Mesenchymal stem cell (in vitro differentiated cells and primary cell): Measurements from ENCODE around the gene PRPF31.

ENCODE experiments used
- DNase-seq: peaks from one replicate; pipeline ENCODE4 v3.0.0-alpha.2; 2013
- H2AFZ ChIP-seq: one replicate; pipeline ENCODE4 v1.6.1; 2013; ENCODE audit warnings: low read depth, mild to moderate bottlenecking, control low read depth, inconsistent platforms, low read length, moderate library complexity
- H2AK5ac ChIP-seq: 2 replicates; pipeline ENCODE4 v1.6.1; 2013; ENCODE audit warnings: low read length, moderate library complexity, mild to moderate bottlenecking, inconsistent platforms; ENCODE audit not compliant: severe bottlenecking
- H2BK120ac ChIP-seq: one replicate; pipeline ENCODE4 v1.6.1; 2013; ENCODE audit warnings: low read depth, mild to moderate bottlenecking, inconsistent platforms, low read length, moderate library complexity
- H2BK12ac ChIP-seq, 2 experiments: one replicate each; pipeline ENCODE4 v1.6.1; 2013; ENCODE audit warnings: inconsistent platforms in 2 of 2, low read length in 2 of 2, mild to moderate bottlenecking in 2 of 2, moderate library complexity in 2 of 2, control low read depth in 1 of 2
- H2BK15ac ChIP-seq: one replicate; pipeline ENCODE4 v1.6.1; 2013; ENCODE audit warnings: mild to moderate bottlenecking, low read depth, inconsistent platforms; ENCODE audit not compliant: poor library complexity, severe bottlenecking
- H2BK5ac ChIP-seq: 2 replicates; pipeline ENCODE4 v1.6.1; 2013; ENCODE audit warnings: low read depth, mild to moderate bottlenecking, low read length, control low read depth, inconsistent platforms; ENCODE audit not compliant: poor library complexity, severe bottlenecking
- H3K14ac ChIP-seq, 2 experiments: one replicate each; pipeline ENCODE4 v1.6.1; 2013; ENCODE audit warnings: inconsistent platforms in 2 of 2, low read length in 2 of 2, control low read depth in 1 of 2, mild to moderate bottlenecking in 1 of 2, moderate library complexity in 1 of 2
- H3K18ac ChIP-seq, 2 experiments: one replicate each; pipeline ENCODE4 v1.6.1; 2013; ENCODE audit warnings: inconsistent platforms in 2 of 2, low read length in 2 of 2, control low read depth in 1 of 2, low read depth in 1 of 2, mild to moderate bottlenecking in 1 of 2
- H3K23ac ChIP-seq, 2 experiments: one replicate each; pipeline ENCODE4 v1.6.1; 2013; ENCODE audit warnings: inconsistent platforms in 2 of 2, low read length in 2 of 2, mild to moderate bottlenecking in 2 of 2, moderate library complexity in 2 of 2, control low read depth in 1 of 2
- H3K27ac ChIP-seq: 2 replicates; pipeline ENCODE4 v1.5.1; 2013; ENCODE audit warnings: mild to moderate bottlenecking, moderate library complexity, low read length, control low read depth, inconsistent platforms; ENCODE audit not compliant: poor library complexity, severe bottlenecking
- H3K27me3 ChIP-seq, 2 experiments: 2 replicates each; pipeline versions ENCODE4 v1.6.1 to v1.7.0; 2013; ENCODE audit warnings: low read length in 2 of 2, mild to moderate bottlenecking in 2 of 2, moderate library complexity in 2 of 2, control low read depth in 1 of 2, inconsistent platforms in 1 of 2; ENCODE audit not compliant: control insufficient read depth in 1 of 2, insufficient read depth in 1 of 2
- H3K36me3 ChIP-seq, 2 experiments: 2 replicates each; pipeline versions ENCODE4 v1.6.1 to v1.7.0; 2013; ENCODE audit warnings: low read length in 2 of 2, control low read depth in 1 of 2, inconsistent platforms in 1 of 2, low read depth in 1 of 2, mild to moderate bottlenecking in 1 of 2; ENCODE audit not compliant: insufficient read depth in 2 of 2, control insufficient read depth in 1 of 2
- H3K4ac ChIP-seq, 2 experiments: one replicate each; pipeline ENCODE4 v1.6.1; 2013; ENCODE audit warnings: inconsistent platforms in 2 of 2, low read length in 2 of 2, mild to moderate bottlenecking in 2 of 2, moderate library complexity in 2 of 2, control low read depth in 1 of 2, low read depth in 1 of 2
- H3K4me1 ChIP-seq: 2 replicates; pipeline ENCODE4 v1.6.1; 2013; ENCODE audit warnings: low read depth, low read length, control low read depth; ENCODE audit not compliant: control insufficient read depth, insufficient read depth
- H3K4me2 ChIP-seq: 2 replicates; pipeline ENCODE4 v1.6.1; 2013; ENCODE audit warnings: low read length, mild to moderate bottlenecking, inconsistent platforms; ENCODE audit not compliant: poor library complexity, severe bottlenecking
- H3K4me3 ChIP-seq, 2 experiments: 2 replicates each; pipeline versions ENCODE4 v1.5.1 to v1.7.0; 2013; ENCODE audit warnings: low read length in 2 of 2, mild to moderate bottlenecking in 2 of 2, control low read depth in 1 of 2, low read depth in 1 of 2; ENCODE audit not compliant: insufficient read depth in 1 of 2
- H3K79me1 ChIP-seq: replicated peaks from 2 replicates; pipeline ENCODE4 v1.6.1; 2013; ENCODE audit warnings: mild to moderate bottlenecking, control low read depth, low read length, inconsistent platforms; ENCODE audit not compliant: poor library complexity, severe bottlenecking
- H3K9ac ChIP-seq: 2 replicates; pipeline ENCODE4 v1.7.0; 2013; ENCODE audit warnings: mild to moderate bottlenecking, low read length, moderate library complexity
- H3K9me3 ChIP-seq: 2 replicates; pipeline ENCODE4 v1.7.0; 2013; ENCODE audit warnings: mild to moderate bottlenecking, low read length; ENCODE audit not compliant: control insufficient read depth
- H4K8ac ChIP-seq: one replicate; pipeline ENCODE4 v1.6.1; 2013; ENCODE audit warnings: inconsistent platforms, mild to moderate bottlenecking, low read length, moderate library complexity
- H4K91ac ChIP-seq: one replicate; pipeline ENCODE4 v1.6.1; 2013; ENCODE audit warnings: mild to moderate bottlenecking, low read length, inconsistent platforms
- WGBS: methylation state at CpG from one replicate; pipeline ENCODE4 v1.1.7; 2013; ENCODE audit warnings: mixed read lengths; 5-methylcytosine and 5-hydroxymethylcytosine counted together

The PRPF31 gene

DNA sequence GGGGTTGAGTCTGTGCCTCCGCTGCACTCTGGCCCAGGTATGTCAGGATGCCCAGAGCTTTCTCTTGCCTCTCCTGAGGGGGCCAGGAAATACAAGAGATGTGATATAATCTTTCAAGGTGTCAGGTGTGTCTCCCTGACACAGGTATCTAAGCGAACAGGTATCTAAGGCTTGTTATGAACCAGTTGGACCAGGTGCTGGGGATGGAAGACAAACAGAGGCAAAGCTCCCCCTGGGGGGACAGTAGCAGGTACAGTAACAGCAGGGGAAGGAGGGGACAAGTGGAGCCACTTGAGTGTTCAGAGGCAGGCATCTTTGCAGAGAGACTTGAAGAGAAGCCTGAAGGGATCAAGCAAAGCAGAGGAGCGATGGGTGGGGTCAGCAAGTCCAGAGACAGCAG lies 41.4 kb downstream of the PRPF31 start:
- no peak overlapping the region for H2BK5ac ChIP-seq
- H4K91ac ChIP-seq: no peak overlapping the region
- no peak overlapping the region for H2AK5ac ChIP-seq
- H3K9ac ChIP-seq: no peak overlapping the region
- peaks cover 58 to 61% of the 10 kb centered on the region in 2 experiments for H3K36me3 ChIP-seq
- H2BK120ac ChIP-seq: no peak overlapping the region
- H3K27me3 ChIP-seq: no peaks in the 10 kb centered on the region
- H3K18ac ChIP-seq: no peak overlapping the region
- no peaks in the 10 kb centered on the region for H3K9me3 ChIP-seq
- WGBS: 96% methylated on average over 3 of the region's 3 CpGs
- DNase-seq: no peak
- H3K4me2 ChIP-seq: no peak overlapping the region
- no peak overlapping the region for H2BK12ac ChIP-seq
- no peak overlapping the region for H2AFZ ChIP-seq
- no peak overlapping the region for H3K14ac ChIP-seq
- peaks cover 19% of the 10 kb centered on the region for H3K4me1 ChIP-seq
- H3K4ac ChIP-seq: no peak overlapping the region
- H3K4me3 ChIP-seq: no peak overlapping the region
- H3K23ac ChIP-seq: no peak overlapping the region
- H4K8ac ChIP-seq: peak overlapping the region; percentile 24
- no peak overlapping the region for H3K27ac ChIP-seq
- H3K79me1 ChIP-seq: peaks cover 46% of the 10 kb centered on the region
- H2BK15ac ChIP-seq: no peak overlapping the region

DNA sequence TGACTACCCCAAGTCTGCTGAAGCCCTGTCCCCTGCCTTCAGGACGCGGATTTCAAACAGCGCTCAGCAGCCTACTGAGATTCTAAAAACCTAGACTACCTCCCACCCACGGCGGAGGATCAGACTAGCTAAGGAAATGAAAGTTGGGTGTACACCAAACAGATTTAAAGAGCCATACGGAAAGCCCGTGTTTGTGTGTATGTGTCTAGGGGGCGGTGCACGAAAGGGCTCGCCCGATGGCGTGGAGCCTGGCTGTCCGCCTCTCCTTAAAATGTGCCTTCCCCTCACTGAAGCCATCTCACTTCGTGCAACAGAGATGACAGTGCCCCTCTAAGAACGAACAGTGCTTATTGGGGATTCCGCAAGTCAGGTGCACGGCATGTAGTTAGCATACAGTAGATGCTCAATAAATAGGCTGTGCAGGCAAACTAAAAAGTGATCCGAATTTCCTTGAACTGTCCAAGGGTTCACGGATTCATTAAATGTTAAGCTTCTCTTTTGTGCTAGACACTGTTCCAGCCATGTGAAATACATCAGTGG lies 43.3 kb downstream of the PRPF31 start:
- H3K14ac ChIP-seq: peak overlapping the region in 1 of 2 experiments; percentile 76
- H2BK12ac ChIP-seq: peak overlapping the region in 1 of 2 experiments; percentile 51
- DNase-seq: peak; percentile 39
- no peak overlapping the region for H2BK15ac ChIP-seq
- H2AK5ac ChIP-seq: peak overlapping the region; percentile 1
- peaks cover 37% of the 10 kb centered on the region for H3K79me1 ChIP-seq
- no peaks in the 10 kb centered on the region for H3K27me3 ChIP-seq
- no peak overlapping the region for H2BK120ac ChIP-seq
- peak overlapping the region; percentile 72 for H3K27ac ChIP-seq
- peak overlapping the region; percentile 52 for H4K91ac ChIP-seq
- H2AFZ ChIP-seq: peak overlapping the region; percentile 29
- H3K18ac ChIP-seq: peak overlapping the region; percentile 85 to 97
- 35% methylated on average over 15 of the region's 19 CpGs for WGBS
- peak overlapping the region; percentile 94 for H3K9ac ChIP-seq
- peaks cover 40 to 41% of the 10 kb centered on the region in 2 experiments for H3K36me3 ChIP-seq
- H3K23ac ChIP-seq: no peak overlapping the region
- peak overlapping the region in 1 of 2 experiments; percentile 60 for H3K4ac ChIP-seq
- H3K4me3 ChIP-seq: peak overlapping the region; percentile 91 to 92
- no peak overlapping the region for H2BK5ac ChIP-seq
- peaks cover 19% of the 10 kb centered on the region for H3K4me1 ChIP-seq
- no peak overlapping the region for H4K8ac ChIP-seq
- H3K4me2 ChIP-seq: peak overlapping the region; percentile 78
- no peaks in the 10 kb centered on the region for H3K9me3 ChIP-seq

- H3K14ac ChIP-seq: peak within 1 kb of the TSS in 1 of 2 experiments; percentile 99
- H3K4me2 ChIP-seq: peak within 1 kb of the TSS; percentile 89
- H2AK5ac ChIP-seq: peak within 1 kb of the TSS; percentile 1
- peak within 1 kb of the TSS; percentile 97 to 99 for H3K18ac ChIP-seq
- H4K8ac ChIP-seq: peak within 1 kb of the TSS; percentile 86
- peak within 1 kb of the TSS in 1 of 2 experiments; percentile 98 for H3K23ac ChIP-seq
- H3K27ac ChIP-seq: peak within 1 kb of the TSS; percentile 98
- peak within 1 kb of the TSS; percentile 75 for H2BK15ac ChIP-seq
- peaks cover 37% of the 10 kb centered on the region for H3K79me1 ChIP-seq
- H3K4me3 ChIP-seq: peak within 1 kb of the TSS; percentile 91 to 92
- H2BK12ac ChIP-seq: peak within 1 kb of the TSS in 1 of 2 experiments; percentile 92
- peaks cover 33 to 38% of the 10 kb centered on the region in 2 experiments for H3K36me3 ChIP-seq
- peaks cover 23% of the 10 kb centered on the region for H3K4me1 ChIP-seq
- H2BK5ac ChIP-seq: peak within 1 kb of the TSS; percentile 94
- under 1% methylated on average over 72 of the region's 72 CpGs for WGBS
- peak; percentile 100 for DNase-seq
- H3K9ac ChIP-seq: peak within 1 kb of the TSS; percentile 94
- peaks cover 0 to 2% of the 10 kb centered on the region in 2 experiments for H3K27me3 ChIP-seq
- peak within 1 kb of the TSS; percentile 86 to 97 for H3K4ac ChIP-seq
- peak within 1 kb of the TSS; percentile 75 for H2BK120ac ChIP-seq
- H3K9me3 ChIP-seq: no peaks in the 10 kb centered on the region
- peak within 1 kb of the TSS; percentile 81 for H2AFZ ChIP-seq
- peak within 1 kb of the TSS; percentile 96 for H4K91ac ChIP-seq
Observed at GRCh38 chr19:54159352-54160181, 44.0 kb downstream of the PRPF31 start, which contains the start of gene LENG1. Gene LENG1 (minus strand): TSS chr19:54159721. CDS start chr19:54159695, 26 bp downstream.
